Right lobe of liver (tissue), 4 donors: ENCODE measurements around the gene FCRL5.
"Not testable (repeated sequence)": the region's sequence is repeated elsewhere in the genome, so short reads cannot be mapped to it uniquely, and the experiment has no call there.

Source experiments
- POLR2A ChIP-seq: fragments of 450-650 bp; IDR thresholded peaks from one replicate; pipeline ENCODE4 v1.6.1; 2017; ENCODE audit warnings: antibody characterized with exemption, mild to moderate bottlenecking
- TF ChIP-seq, protein P1 (sequence below), 4 donors: fragments of 200-600 bp in 3 of 4; fragments of 450-650 bp in 1 of 4; IDR thresholded peaks; one replicate each; pipeline versions ENCODE4 v1.5.1 to v1.8.0; 2016 to 2022; ENCODE audit warnings: antibody characterized with exemption in 4 of 4, mild to moderate bottlenecking in 2 of 4
- donor health status: DM: no; HTN: no; CAD: no.
- donor health status: DM: no; HTN: no; CAD: no.
- donor health status: DM: no; HTN: yes; CAD: no.

DNA sequence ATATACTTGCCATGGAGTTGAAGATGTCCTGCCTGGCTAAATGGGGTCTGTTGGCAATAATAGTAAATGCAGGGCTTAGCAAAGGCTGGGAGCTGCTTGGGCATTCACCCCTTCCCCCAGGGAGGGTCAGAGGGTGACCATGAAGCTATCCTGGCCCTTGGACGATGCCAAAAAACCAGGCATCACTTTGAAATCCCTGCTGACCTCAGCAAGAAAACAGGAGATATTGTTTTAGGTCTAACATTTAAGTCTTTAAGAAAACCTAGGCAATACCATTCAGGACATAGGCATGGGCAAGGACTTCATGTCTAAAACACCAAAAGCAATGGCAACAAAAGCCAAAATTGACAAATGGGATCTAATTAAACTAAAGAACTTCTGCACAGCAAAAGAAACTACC is 4.2 kb downstream of the FCRL5 start:
- TF ChIP-seq, protein P1, sequence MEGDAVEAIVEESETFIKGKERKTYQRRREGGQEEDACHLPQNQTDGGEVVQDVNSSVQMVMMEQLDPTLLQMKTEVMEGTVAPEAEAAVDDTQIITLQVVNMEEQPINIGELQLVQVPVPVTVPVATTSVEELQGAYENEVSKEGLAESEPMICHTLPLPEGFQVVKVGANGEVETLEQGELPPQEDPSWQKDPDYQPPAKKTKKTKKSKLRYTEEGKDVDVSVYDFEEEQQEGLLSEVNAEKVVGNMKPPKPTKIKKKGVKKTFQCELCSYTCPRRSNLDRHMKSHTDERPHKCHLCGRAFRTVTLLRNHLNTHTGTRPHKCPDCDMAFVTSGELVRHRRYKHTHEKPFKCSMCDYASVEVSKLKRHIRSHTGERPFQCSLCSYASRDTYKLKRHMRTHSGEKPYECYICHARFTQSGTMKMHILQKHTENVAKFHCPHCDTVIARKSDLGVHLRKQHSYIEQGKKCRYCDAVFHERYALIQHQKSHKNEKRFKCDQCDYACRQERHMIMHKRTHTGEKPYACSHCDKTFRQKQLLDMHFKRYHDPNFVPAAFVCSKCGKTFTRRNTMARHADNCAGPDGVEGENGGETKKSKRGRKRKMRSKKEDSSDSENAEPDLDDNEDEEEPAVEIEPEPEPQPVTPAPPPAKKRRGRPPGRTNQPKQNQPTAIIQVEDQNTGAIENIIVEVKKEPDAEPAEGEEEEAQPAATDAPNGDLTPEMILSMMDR (IDR thresholded peaks at IDR 0.05), result not testable (repeated sequence)
- not testable (repeated sequence) for TF ChIP-seq POLR2A
